UCSD-AML1 (cell line): ENCODE results near the gene KANSL3.
"Not testable (repeated sequence)": the region's sequence is repeated elsewhere in the genome, so short reads cannot be mapped to it uniquely, and the experiment has no call there.

Source experiments
- DNase-seq: peaks from one replicate; lab custom pipeline; 2025; ENCODE audit not compliant: unreplicated experiment; lab: John Stamatoyannopoulos, UW

KANSL3 gene

DNA sequence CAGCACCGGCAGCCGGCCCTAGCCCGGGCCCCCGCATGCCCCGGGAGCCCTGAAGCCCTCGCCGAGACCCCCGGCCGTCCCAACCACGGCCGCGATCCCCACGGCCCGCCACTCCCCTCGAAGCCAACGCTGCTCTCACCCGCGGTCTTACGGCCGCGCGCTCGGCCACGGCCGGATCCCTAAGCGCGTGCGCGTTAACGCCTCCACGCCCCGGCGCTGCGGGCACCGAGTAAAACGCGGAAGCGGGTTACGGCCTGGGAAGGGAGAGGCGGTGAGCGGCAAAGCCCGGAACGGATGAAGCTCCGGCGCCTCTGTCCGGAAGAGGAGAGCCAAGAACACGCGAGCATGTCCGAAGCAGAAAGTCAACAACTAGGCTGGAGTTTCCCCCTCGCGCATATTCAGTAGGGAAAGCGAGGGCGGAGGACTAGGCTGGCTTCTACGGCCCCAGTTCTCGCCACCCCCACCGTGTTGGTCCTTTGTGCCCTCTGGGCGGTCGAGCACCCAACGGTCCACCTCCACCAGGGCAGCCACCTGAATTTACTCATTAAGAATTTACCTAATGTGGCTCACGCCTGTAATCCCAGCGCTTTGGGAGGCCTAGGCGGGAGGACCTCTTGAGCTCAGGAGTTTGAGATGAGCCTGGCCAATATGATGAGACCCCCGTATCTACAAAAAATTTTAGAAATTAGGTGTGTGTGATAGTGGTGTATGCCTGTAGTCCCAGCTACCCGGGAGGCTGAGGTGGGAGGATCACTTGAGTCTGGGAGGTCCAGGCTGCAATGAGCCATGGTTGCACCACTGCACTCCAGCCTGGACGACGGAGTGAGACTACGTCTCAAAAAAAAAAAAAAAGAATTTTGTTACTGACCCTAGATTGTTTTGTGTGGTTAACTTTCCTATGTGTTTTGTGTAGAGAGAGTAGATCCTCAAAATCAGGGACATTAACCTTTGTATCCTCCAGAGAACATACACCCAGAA, at the start of gene KANSL3:
KANSL3 (minus strand) TSS at position 169 of the 978 bp plus-strand sequence. CDS start 1,177 bp downstream, outside the sequence.
- peak; percentile 93 for DNase-seq

DNA sequence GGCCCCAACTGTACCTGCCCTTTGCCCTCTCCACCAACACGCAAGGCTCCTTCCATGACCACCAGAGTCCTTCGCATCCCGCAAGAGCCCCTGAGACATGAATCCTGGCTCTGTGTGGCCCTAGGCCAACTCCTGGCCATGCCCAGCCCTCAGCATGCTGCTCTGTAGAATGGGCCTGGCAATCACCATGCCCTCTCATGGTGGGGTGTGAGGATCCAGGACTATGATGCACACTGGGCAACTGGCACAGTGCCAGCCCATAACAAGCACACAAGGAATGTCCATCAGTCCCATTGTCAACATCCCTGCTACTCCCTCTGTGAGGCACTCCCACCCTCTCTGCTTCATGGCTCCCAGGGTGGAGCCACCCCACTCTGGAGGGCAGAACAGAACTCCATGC, 49.2 kb upstream of the KANSL3 start:
- DNase-seq: no peak

GRCh38 chr2:96685577-96686459, 47.7 kb upstream of the KANSL3 start:
- no peak for DNase-seq

DNA sequence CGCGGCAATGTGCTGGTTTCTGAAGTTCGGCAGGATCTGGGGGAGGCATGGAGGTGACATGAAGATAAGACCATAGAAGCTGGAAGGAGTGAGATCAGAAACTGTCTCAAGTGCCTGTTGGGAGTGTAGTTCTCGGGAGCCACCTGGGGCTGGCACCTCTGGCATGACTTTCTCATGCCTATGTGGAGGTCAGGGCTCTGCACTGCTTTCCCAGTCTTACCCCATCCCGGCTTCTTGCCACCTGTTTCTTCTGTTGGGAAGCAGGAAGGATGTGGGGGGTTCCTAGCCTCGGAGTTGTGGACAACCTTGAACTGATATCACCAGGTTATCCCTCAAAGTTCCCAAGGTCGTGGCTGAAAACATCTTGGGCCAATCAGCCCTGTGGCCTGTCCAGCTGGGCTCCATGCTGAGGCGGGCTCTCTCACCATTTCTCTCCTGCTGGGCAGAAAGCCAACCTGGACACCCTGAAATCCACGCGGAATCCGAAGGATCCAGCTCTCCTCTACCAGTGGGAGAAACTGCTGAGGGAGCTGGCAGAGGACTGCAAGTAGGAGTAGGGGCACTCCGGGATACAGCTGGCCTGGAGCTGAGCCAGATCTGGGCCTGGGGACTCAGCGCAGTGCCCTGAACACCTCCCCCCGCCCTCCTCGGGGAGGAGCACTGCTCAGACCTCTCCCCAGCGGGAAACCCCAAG, 46.9 kb upstream of the KANSL3 start:
- no peak for DNase-seq

DNA sequence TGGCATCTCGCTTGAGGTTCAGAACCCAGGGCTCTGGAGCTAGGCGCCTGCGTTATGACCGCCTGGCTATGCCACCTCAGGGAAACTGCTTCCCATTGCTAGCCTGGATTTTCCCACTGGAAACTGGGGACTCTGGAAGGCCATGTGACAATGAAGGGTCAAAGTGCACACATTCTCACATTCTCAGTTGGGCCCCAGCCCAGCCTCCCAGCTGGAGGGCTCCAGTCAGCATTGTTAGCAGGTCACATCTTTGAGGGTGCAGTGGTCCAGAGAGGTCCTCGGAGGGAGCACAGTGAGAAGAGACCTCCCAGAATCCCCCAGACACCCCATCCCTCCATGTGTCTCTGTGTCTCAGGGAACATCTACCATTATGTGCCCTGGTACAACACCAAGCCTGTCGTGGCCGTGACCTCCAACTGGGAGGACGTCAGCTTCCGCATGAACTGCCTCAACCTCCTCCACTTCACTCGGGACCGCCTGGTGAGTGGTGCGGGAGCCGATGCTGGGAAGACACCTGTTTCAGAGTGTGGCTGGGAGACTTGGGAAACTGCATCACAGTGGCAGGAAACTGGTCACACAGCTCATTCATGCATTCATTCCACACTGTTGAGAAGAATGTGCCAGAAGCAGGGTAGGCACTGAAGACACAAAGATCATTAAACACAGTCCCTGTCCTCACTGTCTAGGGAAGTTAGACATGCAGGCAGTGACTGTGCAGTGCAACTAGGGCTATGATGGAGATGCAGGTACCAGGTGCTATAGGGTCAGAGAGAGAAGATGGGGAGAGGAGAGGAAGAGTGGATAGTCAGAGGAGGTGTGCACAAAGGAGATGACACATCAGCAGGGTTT, 46.1 kb upstream of the KANSL3 start:
- DNase-seq: no peak

DNA sequence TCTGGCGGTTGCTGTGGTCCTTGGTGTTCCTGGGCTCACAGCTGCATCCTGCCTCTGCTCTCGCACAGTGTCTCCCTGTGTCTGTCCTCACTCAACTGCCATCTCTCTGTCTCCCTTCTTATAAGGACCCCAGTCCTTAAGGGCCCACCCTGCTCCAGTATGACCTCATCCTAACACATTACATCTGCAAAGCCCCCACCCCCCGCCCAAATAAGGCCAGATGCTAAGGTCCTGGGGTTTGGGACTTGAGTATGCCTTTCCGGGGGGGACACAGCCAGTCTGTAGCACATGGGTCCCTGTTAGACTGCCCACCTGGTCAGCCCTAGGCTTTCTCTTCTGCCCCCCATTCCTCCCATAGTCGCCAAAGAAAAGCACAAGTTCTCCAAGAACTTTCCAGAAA, 45.2 kb upstream of the KANSL3 start:
- DNase-seq: no peak

GRCh38 chr2:96681540-96681939, 43.4 kb upstream of the KANSL3 start:
- DNase-seq: no peak

DNA sequence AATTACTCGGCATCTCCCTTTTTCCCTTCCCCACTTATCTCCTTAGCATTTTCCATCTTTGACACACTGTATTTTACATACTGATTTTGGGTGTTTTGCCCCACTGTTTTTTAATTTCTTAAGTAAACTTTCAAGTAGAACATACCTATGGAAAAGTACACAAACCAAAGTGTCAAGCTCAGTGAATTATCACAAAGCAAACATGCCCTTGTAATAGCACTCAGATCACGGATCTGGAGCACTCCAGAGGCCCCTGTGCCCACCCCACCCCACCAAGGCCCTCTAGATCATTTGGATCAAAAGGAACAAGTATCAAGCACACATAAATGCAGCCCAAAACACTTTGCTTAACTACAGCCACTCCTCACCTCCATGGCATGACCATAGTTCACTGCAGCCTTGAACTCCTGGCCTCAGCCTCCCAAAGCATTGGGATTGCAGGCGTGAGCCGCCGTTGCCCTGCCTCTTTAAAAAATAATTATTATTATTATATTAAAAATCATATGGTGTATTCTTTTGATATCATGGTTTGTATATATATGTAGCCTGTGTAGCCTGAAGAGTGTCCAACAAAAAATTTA, 42.5 kb upstream of the KANSL3 start:
- DNase-seq: no peak

DNA sequence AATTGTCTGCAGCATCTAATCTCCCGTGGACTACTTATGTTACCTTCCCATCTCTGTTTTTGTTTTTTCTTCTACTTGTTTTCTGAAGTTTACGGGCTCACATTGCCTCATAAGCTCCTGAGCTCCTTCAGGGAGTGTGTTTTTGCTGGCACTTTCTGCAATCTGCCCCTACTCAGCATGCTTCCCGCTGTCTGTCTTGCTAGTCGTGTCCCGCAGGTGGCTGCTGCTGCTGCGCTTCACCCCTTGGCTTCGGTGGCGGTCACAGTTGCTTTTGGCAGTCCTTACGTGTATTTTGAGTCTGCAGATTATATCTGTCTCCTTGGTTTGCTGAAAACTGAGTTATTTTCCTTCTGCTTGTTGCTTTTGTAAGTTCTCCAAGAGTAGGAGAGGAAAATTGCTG, 41.7 kb upstream of the KANSL3 start:
- no peak for DNase-seq

GRCh38 chr2:96669539-96670215, 31.6 kb upstream of the KANSL3 start:
- no peak for DNase-seq

DNA sequence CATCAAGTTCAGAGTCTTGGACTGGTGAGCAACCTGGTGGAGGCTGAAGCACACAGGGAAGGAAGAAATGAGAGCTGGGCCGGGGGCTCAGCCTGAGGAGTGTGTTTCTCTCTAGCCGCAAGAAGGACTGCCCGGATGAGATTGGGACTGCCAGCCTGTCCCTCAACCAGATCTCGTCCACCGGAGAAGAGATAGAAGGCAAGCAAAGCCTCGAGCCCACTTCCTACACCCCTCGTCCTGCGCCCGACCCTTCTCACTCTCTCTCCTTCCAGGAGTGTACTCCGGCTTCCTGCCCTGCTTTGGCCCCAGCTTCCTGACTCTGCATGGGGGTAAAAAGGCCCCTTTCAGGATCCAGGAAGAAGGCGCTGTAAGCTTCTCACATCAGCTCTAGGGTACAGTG, 30.7 kb upstream of the KANSL3 start:
- no peak for DNase-seq

DNA sequence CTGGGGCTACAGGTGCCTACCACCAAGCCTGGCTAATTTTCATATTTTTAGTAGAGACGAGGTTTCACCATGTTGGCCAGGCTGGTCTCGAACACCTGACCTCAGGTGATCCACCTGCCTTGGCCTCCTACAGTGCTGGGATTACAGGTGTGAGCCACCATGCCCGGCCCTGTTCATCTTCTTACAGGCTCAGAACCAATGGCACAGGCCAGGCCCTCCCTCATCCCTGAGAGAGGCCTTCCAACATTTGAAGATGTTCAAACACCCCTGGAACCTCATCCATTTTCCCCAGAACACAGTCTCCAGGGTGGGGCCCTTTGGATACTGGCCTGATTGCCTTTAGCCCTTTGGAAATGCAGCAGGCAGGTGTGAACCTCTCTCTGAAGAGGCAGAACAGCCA, 27.6 kb upstream of the KANSL3 start:
- DNase-seq: not testable (repeated sequence)

DNA sequence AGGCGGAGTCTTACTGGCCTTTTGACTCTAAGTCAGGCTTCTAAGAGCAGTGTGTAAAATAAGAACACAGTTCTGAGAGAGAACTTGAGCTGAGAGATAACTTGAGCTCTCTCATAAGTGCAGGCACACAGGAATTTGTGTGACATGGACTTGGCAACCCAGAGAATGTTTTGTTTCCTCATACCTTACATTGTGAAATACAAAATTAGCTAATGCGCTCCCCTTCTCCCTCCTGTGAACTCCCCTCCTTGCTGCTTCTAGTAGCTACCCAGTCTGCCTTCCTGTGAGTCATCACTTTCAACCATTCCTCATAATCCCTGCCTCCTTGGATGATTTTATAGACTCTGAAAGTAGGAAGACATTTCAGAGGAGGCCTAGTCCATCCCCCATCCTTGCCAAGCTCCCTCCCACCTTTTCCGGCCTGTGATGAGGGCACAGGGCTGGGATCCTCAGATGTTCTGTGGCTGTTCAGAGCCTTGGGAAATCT, 27.0 kb upstream of the KANSL3 start:
- no peak for DNase-seq

- DNase-seq: no peak
Measured at GRCh38 chr2:96664366-96664925, 26.3 kb upstream of the KANSL3 start.

DNA sequence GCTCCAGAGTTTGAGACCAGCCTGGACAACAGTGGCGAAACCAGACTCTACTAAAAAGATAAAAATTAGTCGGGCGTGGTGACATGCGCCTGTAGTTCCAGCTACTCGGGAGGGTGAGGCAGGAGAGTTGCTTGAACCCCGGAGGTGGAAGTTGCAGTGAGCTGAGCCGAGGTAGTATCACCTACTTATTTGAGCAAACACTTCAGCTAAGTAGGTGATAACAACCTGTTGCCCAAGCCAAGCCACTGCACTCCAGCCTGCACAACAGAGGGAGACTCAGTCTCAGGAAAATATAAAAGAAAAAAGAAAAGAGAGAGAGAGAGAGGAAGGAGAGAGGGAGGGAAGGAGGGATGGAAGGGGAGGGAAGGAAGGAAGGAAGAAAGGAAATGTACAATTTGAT, 25.7 kb upstream of the KANSL3 start:
- no peak for DNase-seq

- no peak for DNase-seq
Measured at GRCh38 chr2:96663177-96663576, 25.1 kb upstream of the KANSL3 start.

- DNase-seq: no peak
Measured at GRCh38 chr2:96662360-96662759, 24.2 kb upstream of the KANSL3 start.

DNA sequence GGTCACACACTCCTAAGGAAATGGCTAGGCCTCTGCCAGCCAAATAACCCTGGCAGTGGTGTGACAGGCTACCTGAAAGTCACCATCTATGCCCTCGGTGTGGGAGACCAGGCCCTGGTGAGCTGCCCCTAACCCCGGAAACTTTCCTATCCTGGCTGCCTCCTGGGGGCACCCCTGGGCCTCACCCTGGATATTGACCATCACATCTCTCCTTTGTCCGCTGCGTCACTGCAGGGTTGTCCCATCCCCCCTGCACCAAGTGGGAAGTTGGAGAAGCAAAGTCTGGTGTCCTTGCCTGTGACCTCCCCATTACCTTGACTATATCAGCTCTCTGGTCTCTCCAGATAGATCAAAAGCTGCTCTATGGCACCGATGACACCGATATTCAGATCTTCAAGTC, 23.2 kb upstream of the KANSL3 start:
- DNase-seq: no peak

DNA sequence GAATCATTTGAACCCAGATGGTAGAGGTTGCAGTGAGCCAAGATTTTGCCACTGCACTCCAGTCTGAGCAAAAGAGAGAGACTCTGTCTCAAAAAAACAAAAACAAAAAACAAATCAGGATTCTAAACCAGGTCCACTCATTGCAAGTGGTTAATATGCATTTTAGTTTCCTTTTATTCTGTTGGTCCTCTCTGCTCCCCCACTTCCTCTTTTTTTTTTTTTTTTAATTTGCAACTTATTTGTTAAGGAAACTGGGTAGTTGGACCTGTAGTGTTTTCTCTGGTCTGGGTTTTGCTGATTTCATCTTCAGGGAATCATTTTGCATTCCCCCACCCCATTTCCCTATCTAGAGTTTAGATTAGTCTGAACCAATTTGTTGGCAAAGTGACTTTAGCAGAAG, 18.4 kb upstream of the KANSL3 start:
- no peak for DNase-seq
